Vagina (tissue), 2 donors: ENCODE results near the gene ABCA13.

Experiments
- POLR2A ChIP-seq, 2 donors: fragments of 450-650 bp; IDR thresholded peaks; one replicate each; pipeline ENCODE4 v1.6.1; 2017; ENCODE audit warnings: antibody characterized with exemption in 2 of 2, mild to moderate bottlenecking in 2 of 2, moderate library complexity in 2 of 2
- POLR2AphosphoS5 ChIP-seq, 2 donors: sonication (generic); formaldehyde crosslinking; IDR thresholded peaks; one replicate each; pipeline ENCODE4 v1.9.0; 2017; ENCODE audit warnings: antibody characterized with exemption in 2 of 2, mild to moderate bottlenecking in 2 of 2, low read depth in 1 of 2; ENCODE audit not compliant: insufficient read depth in 1 of 2
- TF ChIP-seq, protein P1 (sequence below), 3 experiments: fragments of 450-650 bp in 2 of 3; fragments of 200-600 bp in 1 of 3; sonication (generic) in 1 of 3; IDR thresholded peaks; one replicate each; pipeline ENCODE4 v1.5.1; 2017 to 2019; ENCODE audit warnings: antibody characterized with exemption in 3 of 3, mild to moderate bottlenecking in 2 of 3, moderate library complexity in 2 of 3

DNA sequence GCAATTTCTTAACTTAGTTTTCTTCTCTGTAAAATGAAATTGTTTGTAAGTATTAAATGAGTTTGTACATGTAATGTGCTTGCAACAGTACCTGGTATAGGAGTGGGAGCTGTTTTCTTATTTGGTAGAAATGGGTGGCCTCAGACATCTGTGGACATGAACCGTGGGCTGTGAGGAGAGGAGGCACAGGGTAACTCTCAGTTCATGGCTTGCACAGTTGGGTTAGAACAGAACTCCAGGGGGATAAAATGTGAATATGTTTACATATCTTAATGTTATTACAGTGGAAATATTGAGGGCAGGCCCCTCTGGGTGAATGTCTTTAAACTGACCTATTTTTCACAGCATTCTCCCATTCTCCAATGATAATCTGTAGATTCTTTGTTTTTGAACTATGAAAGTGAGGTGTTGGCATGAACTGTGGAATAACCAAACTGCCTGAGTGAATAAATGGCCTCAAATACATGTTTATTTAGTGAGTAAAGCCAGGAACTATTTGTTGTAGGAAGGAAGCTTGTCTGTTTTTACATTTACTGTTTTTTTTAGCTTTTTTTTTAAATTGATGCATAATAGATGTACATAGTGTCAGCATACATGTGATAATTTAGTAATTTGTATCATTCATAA, 2.6 kb downstream of the ABCA13 start:
- TF ChIP-seq, protein P1, sequence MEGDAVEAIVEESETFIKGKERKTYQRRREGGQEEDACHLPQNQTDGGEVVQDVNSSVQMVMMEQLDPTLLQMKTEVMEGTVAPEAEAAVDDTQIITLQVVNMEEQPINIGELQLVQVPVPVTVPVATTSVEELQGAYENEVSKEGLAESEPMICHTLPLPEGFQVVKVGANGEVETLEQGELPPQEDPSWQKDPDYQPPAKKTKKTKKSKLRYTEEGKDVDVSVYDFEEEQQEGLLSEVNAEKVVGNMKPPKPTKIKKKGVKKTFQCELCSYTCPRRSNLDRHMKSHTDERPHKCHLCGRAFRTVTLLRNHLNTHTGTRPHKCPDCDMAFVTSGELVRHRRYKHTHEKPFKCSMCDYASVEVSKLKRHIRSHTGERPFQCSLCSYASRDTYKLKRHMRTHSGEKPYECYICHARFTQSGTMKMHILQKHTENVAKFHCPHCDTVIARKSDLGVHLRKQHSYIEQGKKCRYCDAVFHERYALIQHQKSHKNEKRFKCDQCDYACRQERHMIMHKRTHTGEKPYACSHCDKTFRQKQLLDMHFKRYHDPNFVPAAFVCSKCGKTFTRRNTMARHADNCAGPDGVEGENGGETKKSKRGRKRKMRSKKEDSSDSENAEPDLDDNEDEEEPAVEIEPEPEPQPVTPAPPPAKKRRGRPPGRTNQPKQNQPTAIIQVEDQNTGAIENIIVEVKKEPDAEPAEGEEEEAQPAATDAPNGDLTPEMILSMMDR (IDR thresholded peaks at IDR 0.05), result no peak
- TF ChIP-seq POLR2A (IDR thresholded peaks at IDR 0.05) (no peak), POLR2AphosphoS5 (IDR thresholded peaks at IDR 0.05; ENCODE audit: insufficient read depth in 1 of 2, low read depth in 1 of 2) (no peak)
